CD4-positive, alpha-beta T cell treated with Interleukin-4 for 4 hours (primary cell): ENCODE results near the gene SDHC.

Experiments
- DNase-seq: peaks from one replicate; pipeline ENCODE4 v3.0.0-alpha.2; 2020

SDHC gene, protein sequence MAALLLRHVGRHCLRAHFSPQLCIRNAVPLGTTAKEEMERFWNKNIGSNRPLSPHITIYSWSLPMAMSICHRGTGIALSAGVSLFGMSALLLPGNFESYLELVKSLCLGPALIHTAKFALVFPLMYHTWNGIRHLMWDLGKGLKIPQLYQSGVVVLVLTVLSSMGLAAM

DNA sequence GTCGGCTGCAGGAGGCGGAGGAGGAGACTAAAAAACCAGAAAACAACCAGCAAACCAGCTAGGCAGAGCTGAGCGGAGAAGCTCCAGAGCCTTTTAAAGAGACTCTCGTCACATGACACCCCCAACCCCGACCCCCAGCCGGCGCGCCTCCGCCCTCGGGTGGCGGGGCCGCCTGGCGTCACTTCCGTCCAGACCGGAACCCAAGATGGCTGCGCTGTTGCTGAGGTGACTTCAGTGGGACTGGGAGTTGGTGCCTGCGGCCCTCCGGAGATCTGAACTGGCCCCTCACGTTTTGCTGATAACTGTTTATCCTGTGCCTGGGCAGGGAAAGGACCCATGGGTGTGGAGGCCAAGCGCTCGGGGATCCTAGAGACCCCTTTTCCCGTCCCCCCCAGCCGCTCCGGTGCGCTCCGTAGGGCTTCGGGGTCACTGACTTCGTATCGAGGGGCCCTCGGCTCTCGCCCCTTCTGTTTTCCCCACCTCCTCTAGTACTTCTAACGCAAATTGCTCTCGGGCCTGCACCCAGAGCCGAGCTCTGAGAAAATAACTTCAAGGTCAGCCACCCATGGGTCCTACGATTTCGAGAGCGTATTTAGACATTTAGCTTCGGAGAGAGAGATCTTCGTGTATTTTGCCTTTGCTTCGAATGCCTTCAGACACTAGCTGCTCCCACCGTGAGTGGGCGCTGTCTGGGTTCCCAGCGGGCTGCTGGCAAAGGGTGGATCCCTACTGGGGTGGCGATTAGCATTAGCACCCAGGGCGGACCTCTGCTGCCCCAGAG, at the start of gene SDHC:
SDHC (plus strand) TSS at position 181 of the 781 bp plus-strand sequence; CDS start at position 206, 25 bp downstream.
- peak; percentile 90 for DNase-seq

GRCh38 chr1:161265305-161265704, 48.9 kb upstream of the SDHC start:
- DNase-seq = no peak

DNA sequence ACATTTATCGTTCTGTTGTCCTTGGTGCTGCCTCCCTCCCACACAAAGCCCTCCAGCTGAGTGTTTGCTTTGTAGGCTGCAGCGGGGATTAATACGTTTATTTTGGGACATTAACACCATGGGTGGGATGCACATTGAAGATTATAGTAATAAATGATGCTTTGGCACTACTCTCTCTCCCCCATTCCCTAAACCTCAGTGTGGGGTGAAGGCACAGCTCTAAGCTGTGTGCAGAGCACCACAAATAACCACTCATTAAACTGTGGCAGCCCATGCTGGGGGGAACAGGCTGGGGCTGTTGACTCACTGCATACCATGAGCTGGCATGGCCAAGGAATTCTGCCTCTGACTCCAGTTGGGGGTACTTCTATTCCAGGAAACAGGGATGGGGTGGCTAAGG, 48.0 kb upstream of the SDHC start:
- no peak for DNase-seq

GRCh38 chr1:161266836-161267235, 47.3 kb upstream of the SDHC start:
- DNase-seq = no peak

GRCh38 chr1:161267321-161267720, 46.9 kb upstream of the SDHC start:
- DNase-seq = no peak

DNA sequence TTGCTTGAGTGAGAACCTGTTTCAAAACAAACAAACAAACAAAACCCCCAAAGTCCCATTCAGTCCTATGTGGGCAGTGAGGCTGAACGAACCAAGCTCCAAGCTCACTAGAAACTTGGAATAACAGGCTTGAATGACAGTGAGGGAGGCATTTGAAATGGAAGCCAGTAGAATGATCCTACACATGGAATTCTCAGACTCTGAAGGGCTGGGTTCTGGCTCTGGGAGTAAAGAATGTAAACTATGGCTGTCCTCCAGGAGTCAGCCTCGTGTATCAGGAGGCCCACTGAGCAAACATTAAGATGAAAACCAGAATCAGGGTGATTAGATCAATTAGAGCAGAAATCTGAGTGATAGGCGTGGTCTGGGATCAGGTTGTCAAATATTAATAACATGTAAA, 40.8 kb upstream of the SDHC start:
- DNase-seq = no peak

DNA sequence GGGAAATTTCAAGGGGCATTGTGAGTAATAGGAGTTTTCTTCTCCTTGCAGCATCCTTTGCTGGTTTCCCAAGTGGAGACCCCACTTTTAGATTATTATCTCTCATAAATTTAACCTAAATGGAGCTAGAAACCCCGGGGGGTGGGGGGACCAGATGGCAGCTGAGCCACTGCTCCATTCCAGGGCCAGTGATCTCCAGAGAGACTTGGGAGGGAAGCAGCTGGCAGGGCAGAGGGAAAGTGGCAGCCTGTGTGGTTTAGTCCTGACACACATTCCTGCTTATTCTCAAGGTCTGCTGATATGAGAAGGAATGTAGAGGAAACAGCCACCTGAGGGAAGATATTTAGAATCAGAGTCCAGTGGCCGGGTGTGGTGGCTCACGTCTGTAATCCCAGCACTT, 39.3 kb upstream of the SDHC start:
- DNase-seq = no peak

GRCh38 chr1:161282991-161283390, 31.2 kb upstream of the SDHC start:
- no peak for DNase-seq

DNA sequence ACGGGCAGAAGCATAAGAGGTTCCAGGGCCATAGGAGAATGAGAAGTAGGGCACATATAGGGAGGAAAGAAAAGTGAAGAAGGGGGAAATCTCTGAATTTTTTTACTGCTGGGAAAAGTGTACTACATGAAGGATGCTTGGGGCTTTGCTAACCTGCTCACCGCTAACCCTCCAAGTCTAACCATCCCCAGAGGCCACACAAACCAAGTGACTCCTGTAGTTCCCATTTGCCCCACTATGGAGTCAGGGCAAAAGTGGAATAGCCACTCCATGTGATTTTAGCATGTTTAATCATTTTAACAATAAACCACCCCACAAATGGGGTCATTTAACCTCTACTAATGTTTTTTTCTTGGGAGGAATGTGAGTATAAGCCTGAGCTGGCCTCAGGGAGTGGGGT, 29.1 kb upstream of the SDHC start:
- no peak for DNase-seq

DNA sequence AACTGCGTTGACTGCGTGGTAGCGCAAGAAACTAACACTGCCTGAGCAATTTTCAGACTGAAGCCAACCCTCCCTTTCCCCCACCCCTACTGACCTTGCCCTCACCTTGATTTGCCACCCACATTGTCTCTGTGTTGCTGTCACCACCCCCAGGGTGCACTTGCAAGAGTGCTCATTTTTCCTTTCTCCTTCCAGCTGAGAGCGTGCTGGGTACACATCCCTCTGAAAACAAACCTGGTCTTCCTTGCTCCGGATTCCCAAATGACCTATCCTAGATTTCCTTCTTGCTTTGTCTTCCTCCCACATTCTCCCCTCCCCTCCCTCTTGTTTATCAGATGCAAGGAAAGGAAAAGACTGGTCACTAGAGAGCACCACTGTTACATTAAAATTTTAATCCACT, 28.7 kb upstream of the SDHC start:
- no peak for DNase-seq

DNA sequence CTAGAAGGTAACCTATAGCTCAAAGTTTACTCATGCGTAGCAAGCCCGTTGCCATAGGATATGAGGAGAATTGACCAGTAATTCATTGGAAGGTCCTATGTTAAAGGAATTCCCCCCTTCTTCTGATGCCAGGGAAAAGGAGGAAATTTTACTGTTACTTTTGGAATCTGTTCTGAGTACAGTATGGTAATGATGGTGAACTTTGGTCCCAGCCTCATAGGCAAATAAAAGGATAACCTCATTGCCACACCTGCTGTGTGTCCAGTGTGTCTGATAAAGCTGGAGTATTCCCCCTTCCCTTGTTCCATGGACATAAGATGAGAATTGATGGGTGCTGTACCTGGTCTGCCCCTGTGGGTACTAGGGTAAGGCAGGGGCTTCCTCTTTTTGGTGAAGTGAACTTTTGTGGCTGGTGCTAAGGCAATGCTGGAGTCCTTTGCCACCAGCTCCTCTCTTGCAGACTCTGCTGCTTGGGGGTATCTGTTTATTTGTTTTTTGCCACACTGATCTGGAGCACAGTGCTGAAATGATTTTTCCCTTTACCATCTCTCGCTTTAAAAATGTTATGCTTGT, 26.6 kb upstream of the SDHC start:
- no peak for DNase-seq

- no peak for DNase-seq
Measured at GRCh38 chr1:161290779-161291178, 23.4 kb upstream of the SDHC start.

- no peak for DNase-seq
Measured at GRCh38 chr1:161297415-161297814, 16.8 kb upstream of the SDHC start.

DNA sequence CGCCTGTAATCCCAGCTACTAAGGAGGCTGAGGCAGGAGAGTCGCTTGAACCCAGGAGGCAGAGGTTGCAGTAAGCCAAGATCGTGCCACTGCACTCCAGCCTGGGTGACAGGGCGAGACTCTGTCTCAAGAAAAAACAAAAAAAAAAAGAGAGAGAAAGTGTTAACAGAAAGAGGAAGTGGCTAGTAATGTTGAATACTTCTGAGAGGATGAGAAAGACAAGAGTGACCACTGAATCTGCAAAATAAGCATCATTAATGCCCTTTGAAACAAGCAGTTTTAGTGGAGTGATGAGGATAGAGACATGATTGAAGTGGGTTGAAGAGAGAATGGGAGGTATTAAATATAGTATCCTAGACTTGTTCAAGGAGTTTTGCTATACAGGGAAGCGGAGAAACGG, 16.1 kb upstream of the SDHC start:
- no peak for DNase-seq

- no peak for DNase-seq
Measured at GRCh38 chr1:161299347-161299746, 14.8 kb upstream of the SDHC start.

- DNase-seq = no peak
Measured at GRCh38 chr1:161300478-161300877, 13.7 kb upstream of the SDHC start.

DNA sequence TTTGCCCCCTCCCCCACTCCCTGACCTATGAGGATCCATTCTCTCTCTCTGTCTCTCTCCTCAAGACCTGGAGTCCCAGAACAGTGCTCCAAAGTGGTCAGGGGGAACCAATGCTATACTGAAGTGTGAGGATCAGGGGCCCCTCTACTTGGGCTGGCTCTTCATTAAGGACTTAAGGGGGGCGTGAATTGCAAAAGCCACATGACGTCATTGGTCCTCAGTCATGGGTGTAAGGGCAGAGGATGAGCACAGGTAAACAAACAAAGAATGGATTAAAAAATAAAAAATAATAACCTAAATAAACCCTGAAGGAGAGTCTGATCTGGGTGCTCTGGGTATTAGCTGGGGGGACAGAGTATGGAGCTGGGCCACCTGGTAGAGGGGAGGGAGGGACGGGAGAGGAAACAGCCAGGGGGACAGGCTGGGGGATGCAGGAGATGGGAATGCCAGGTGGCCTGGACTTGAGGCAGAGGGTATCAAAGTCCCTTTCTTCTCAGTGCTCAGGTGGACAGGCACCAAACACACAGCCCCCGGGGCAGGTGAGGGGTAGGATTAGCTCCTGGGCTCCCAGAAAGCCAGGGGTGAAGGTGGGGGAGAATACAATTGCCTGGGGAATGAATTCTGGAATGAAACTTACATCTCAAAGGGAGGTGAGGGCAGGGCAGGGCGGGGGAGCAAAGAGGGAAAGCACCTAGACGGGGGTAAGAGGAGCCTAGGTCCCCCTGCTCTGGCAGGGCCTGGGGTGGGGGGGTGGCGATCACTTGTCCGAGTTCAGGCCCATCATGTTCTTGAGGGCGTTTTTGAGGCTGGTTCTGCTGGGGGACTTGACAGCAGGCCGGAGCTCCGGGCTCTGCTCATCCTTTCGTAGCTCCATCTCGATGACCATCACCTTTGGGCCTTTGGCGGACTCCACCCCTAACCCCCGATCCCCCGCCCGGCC, 9.0 kb upstream of the SDHC start:
- no peak for DNase-seq

DNA sequence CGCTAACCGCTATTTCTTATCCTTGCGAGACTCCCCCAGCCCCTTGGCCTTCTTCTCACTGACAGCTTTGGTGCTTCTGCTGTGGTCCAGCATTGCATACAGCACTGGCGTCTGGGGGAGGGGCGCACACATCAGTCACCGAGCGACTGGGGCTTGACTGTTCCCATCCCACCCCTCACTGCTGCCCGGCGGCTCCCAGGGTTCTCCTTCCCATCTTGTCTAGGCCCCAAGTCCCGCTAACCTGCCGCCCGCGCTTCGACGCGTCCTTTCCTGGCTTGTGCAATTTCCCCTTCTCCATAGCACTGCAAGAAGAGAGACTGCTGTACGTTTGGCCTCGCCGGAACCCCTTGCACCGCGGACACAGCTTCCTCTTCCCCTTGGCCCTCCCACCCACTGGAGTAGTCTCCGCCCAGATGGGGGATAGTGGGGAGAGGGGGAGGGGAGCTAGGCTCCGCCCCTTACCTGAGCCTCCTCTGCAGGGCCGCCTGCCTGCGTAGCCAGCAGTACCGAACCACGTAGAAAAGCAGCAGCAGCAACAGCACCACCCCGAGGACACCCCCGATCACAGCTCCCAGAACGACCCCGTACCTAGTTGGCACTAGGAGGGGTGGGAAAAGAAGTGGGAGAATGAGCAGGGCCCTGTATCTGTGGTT, 8.2 kb upstream of the SDHC start:
- DNase-seq = peak; percentile 93

- DNase-seq = peak; percentile 25
Measured at GRCh38 chr1:161307230-161307768, 6.9 kb upstream of the SDHC start.

DNA sequence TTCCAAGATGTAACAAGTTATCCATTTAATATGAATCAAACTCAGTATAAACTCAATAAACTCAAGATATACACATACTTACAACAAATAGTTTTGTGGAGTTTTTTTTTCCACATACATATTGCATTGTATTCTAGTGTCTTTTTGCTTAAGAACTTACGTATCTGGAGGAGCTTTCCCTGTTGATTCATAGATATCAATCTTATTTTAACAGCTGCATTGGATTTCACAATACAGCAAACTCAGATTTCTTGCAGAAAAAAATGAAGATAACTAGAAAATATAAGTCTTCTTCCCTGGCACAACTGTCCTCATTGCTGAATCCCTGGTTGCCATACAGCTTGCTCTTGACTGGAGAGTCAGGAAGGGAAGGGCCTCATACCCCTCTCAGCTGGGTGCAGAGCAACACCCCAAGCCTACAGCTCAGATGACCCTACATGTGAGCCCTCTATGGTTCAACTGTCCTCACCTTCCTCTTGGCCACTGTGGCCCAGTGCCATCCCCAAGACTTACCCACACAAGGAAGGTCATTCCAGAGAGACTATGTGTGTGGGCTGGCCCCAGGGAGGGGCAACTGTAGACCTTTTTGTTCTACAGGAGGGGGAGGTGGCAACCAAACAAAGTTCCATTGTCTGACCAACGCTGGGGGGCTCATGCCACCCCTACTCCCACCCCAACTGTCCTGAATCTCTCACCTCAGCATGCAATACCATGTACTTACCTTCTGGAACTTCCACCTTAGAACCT, 6.1 kb upstream of the SDHC start:
- no peak for DNase-seq

- DNase-seq = no peak
Measured at GRCh38 chr1:161309868-161310267, 4.3 kb upstream of the SDHC start, which contains the start of gene MPZ. MPZ (minus strand) TSS chr1:161309968; CDS start chr1:161309905, 63 bp downstream.
